AG04449 (cell line): Measurements from ENCODE around the gene RELT.

Source experiments
- CTCF ChIA-PET: fragments of 350-600 bp; formaldehyde crosslinking; extraction: SDS; loops from one replicate; lab custom pipeline; 2021; ENCODE audit warnings: antibody characterized with exemption; lab: Yijun Ruan, JAX
- POLR2A ChIA-PET: fragments of 400-600, 350-600 bp; formaldehyde crosslinking; extraction: SDS; loops from one replicate; lab custom pipeline; 2020; ENCODE audit warnings: antibody characterized with exemption, inconsistent platforms; lab: Yijun Ruan, JAX
- DNase-seq: peaks from one replicate; pipeline ENCODE4 v3.0.0-alpha.2; 2010; ENCODE audit warnings: low read depth, low spot score
- H3K4me3 ChIP-seq: 2 replicates; pipeline ENCODE4 v1.5.1; 2011; ENCODE audit warnings: low read depth, mild to moderate bottlenecking, control low read depth, low read length
- CTCF ChIP-seq: IDR thresholded peaks from one replicate; pipeline ENCODE4 v1.5.1; 2011; ENCODE audit warnings: mild to moderate bottlenecking, moderate library complexity, low read length, control low read depth, inconsistent platforms; ENCODE audit not compliant: insufficient read depth; ENCODE audit errors: missing control alignments

Gene RELT

GRCh38 chr11:73396985-73397384, 20.8 kb downstream of the RELT start:
- CTCF ChIA-PET: interaction anchor here (0.7 to 14.0 kb wide), 16 partner anchors 11 to 263 kb away, joined by 3 to 248 read pairs (median 5); partner anchors contain the start of gene ARHGEF17
- no peak overlapping the region for H3K4me3 ChIP-seq
- no peak for TF ChIP-seq CTCF
- POLR2A ChIA-PET: interaction anchor here (1.2 kb wide), 1 partner anchor 88 kb away, joined by 4 read pairs; no protein-coding TSS in a partner anchor
- DNase-seq: no peak

- no peak for DNase-seq
- no peak for TF ChIP-seq CTCF
- no peak overlapping the region for H3K4me3 ChIP-seq
- ChIA-PET POLR2A (no interaction called here), CTCF (interaction anchor here (0.7 to 14.0 kb wide), 12 partner anchors 11 to 262 kb away, joined by 3 to 248 read pairs (median 5); partner anchors contain the start of gene ARHGEF17)
These were observed 21.4 kb downstream of the RELT start for GRCh38 chr11:73397468-73398131.

DNA sequence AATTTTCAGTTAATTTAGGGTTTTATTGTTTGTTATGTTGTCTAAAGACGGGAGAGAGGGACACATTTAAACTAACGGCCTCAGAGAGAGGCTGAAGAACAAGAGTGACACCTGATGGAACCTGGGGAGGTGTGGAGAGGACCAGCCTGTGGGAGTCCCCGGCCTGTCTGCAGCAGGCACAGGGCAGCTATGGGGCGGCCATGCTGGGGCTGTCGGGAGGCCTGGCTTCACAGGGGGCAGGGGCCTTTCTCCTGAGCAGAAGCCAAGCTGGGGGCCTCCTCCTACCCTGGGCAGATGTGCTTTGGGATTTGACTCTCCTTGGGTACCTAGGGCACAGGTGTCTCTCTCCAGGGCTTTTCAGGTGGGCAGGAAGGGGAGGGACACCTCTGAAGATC, 21.9 kb downstream of the RELT start:
- no peak overlapping the region for H3K4me3 ChIP-seq
- no peak for DNase-seq
- ChIA-PET CTCF (interaction anchor here (1.6 to 14.0 kb wide), 6 partner anchors 12 to 262 kb away, joined by 4 to 248 read pairs (median 22); partner anchors contain the start of gene ARHGEF17), POLR2A (interaction anchor here (1.5 kb wide), 1 partner anchor 22 kb away, joined by 3 read pairs; the partner anchor contains the start of gene RELT)
- TF ChIP-seq CTCF: no peak

DNA sequence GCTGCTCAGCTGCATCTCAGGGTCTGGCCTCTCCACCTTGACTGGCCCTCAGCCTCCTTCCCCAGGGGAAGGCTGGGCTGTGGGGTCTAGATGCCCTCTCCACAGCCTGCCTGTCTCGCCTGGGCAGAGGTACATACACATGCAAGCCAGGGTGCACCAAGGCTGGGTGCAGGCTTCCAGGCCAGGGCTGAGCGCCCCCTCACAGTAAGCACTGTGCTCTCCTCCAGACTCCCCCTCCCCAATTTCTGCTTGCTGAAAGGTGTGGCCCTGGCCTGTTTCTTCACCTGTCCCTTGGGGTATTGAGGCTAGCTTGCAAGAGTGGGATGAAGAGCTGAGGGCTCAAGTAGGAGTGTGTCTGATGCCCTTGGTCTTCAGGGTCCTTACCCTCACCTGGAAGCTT, 22.5 kb downstream of the RELT start:
- no peak overlapping the region for H3K4me3 ChIP-seq
- no peak for TF ChIP-seq CTCF
- POLR2A ChIA-PET: interaction anchor here (0.6 to 1.5 kb wide), 2 partner anchors 22 to 128 kb away, joined by 3 read pairs; partner anchors contain the start of gene RELT
- no peak for DNase-seq
- CTCF ChIA-PET: interaction anchor here (0.7 to 14.0 kb wide), 11 partner anchors 11 to 261 kb away, joined by 3 to 248 read pairs (median 5); partner anchors contain the start of gene ARHGEF17

- ChIA-PET CTCF (interaction anchor here (0.7 to 14.0 kb wide), 11 partner anchors 11 to 261 kb away, joined by 3 to 248 read pairs (median 5); partner anchors contain the start of gene ARHGEF17), POLR2A (interaction anchor here (0.6 to 1.5 kb wide), 3 partner anchors 16 to 127 kb away, joined by 3 read pairs; partner anchors contain the start of gene RELT)
These were observed 23.0 kb downstream of the RELT start for GRCh38 chr11:73399159-73399590.

More at GRCh38 chr11:73399159-73399590, 23.0 kb downstream of the RELT start:
- TF ChIP-seq CTCF: no peak
- no peak for DNase-seq
- H3K4me3 ChIP-seq: no peak overlapping the region
